Peyer's patch (tissue), 4 donors: Measurements from ENCODE around the gene UBC.

Source experiments
- CTCF ChIP-seq, 6 experiments: fragments of 450-650 bp in 4 of 6; fragments of 200-600 bp in 2 of 6; sonication (generic) in 1 of 6; IDR thresholded peaks; one replicate each; pipeline ENCODE4 v1.5.1; 2017 to 2019; ENCODE audit warnings: antibody characterized with exemption in 6 of 6, mild to moderate bottlenecking in 3 of 6, moderate library complexity in 1 of 6
- POLR2A ChIP-seq, 2 donors: fragments of 450-650 bp; IDR thresholded peaks; one replicate each; pipeline ENCODE4 v1.5.1; 2017; ENCODE audit warnings: antibody characterized with exemption in 2 of 2, mild to moderate bottlenecking in 2 of 2, moderate library complexity in 2 of 2

- no peak for TF ChIP-seq CTCF (IDR thresholded peaks at IDR 0.05)
- no peak for TF ChIP-seq POLR2A (IDR thresholded peaks at IDR 0.05)
These were observed 45.3 kb downstream of the UBC start for GRCh38 chr12:124869059-124869665.
